ENCODE results near the gene AMPH. TPM values are rescaled to one million over a fixed set of nuclear protein-coding genes. Genes with fewer than 3 reads are reported as not detected.

AMPH gene
- total and polyA plus RNA-seq, 9 of the 15 experiments (the other 6 are each of a cell fraction or from before 2014, with no cell fraction given): 0.03 to 0.35 TPM; not detected in 7

DNA sequence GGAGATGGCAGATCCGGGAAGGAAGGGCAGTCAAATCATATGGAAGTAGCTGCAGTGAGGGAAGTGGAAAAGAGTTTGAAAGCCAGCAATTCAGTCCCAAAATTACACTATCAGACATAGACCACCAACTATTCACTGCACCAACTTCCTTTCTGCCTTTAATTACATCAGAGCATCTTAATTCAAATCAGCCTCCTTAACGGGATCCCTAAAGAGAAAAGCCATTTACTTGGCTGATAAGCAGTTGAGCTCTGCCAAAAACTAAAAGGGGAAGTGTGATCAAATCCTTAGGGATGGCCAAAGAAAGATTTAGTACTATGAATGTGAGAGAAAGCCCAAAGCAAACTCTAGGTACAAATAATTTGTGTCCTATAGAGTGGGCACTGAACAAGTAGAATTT is 110.4 kb downstream of the AMPH start:
- 4% methylated on average over 2 of the region's 2 CpGs for WGBS (ENCODE audit: insufficient coverage, low coverage, missing lambda C conversion rate)
- in situ Hi-C loops (cut with MboI): no loop called here

DNA sequence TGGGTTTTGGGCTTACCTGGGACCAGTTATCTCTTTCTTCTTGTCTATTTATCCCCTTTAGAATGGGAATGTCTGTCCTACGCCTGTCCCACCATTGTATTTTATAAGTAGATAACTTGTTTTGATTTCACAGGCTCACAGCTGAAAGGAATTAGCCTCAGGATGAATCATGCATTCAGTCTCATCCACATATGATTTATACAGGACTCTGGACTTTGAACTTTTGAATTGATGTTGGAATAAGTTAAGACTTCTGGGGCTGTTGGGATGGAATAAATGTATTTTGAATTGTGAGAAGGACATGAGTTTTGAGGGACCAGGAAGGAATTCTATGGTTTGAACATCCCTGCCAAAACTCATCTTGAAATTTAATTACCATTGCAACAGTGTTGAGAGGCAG is 112.6 kb downstream of the AMPH start:
- DNase-seq (ENCODE audit: extremely low read depth in 1 of 4, low spot score in 3 of 4) (no peak), ATAC-seq (no peak), FAIRE-seq (no peak)
- H3K36me3 ChIP-seq (ENCODE audit: control insufficient read depth, insufficient read depth, low read length): no peaks in the 10 kb centered on the region
- H2AFZ ChIP-seq (ENCODE audit: low read depth, low read length): no peak overlapping the region
- BruUV-seq (replicated peaks): no TSS peak
- H3K27me3 ChIP-seq (ENCODE audit: control insufficient read depth in 2 of 2, insufficient read depth in 2 of 2, low read length in 2 of 2): no peaks in the 10 kb centered on the region
- H4K20me1 ChIP-seq (replicated peaks; ENCODE audit: control insufficient read depth, insufficient read depth, low read length): no peaks in the 10 kb centered on the region
- no peak overlapping the region for H3K4me3 ChIP-seq
- H3K9me3 ChIP-seq (replicated peaks; ENCODE audit: control insufficient read depth, insufficient read depth, low read depth, low read length): no peaks in the 10 kb centered on the region
- H3K9ac ChIP-seq (ENCODE audit: insufficient read depth in 1 of 2, low read depth in 2 of 2, low read length in 2 of 2): no peak overlapping the region
- intact Hi-C loops (cut with micrococcal nuclease) (no loop called here), in situ Hi-C loops (cut with MboI) (no loop called here)
- no peaks in the 10 kb centered on the region for H3K9me1 ChIP-seq (ENCODE audit: control insufficient read depth, insufficient read depth, low read length)
- 0% methylated on average over 1 of the region's 1 CpG for WGBS (ENCODE audit: insufficient coverage, low coverage, missing lambda C conversion rate)
- CTCF ChIA-PET (ENCODE audit: low intra/inter-chr PET ratio): no interaction called here
- no peaks in the 10 kb centered on the region for H3K79me2 ChIP-seq (ENCODE audit: control insufficient read depth, insufficient read depth, low read length)
- H3K27ac ChIP-seq (ENCODE audit: extremely low read depth, low read depth, low read length): no peak overlapping the region
- H3K4me2 ChIP-seq (ENCODE audit: insufficient read depth, low read length): no peak overlapping the region
- POLR2A ChIA-PET: no interaction called here
- no peaks in the 10 kb centered on the region for H3K4me1 ChIP-seq (replicated peaks in 1 of 2; ENCODE audit: control insufficient read depth in 2 of 2, insufficient read depth in 2 of 2, low read length in 2 of 2)
- TF ChIP-seq RCOR1 (IDR thresholded peaks at IDR 0.05; ENCODE audit: borderline replicate concordance in 1 of 2, low read depth in 2 of 2, low read length in 2 of 2) (no peak), SREBF2 (CRISPR knock-in tag; IDR thresholded peaks at IDR 0.05) (no peak), PTBP1 (IDR thresholded peaks at IDR 0.05; ENCODE audit: low read depth, low read length) (no peak), ELF1 (tag; IDR thresholded peaks at IDR 0.05) (no peak), ZNF586 (CRISPR knock-in tag; conservative IDR thresholded peaks at IDR 0.05) (no peak), LEF1 (IDR thresholded peaks at IDR 0.05) (no peak)
- TF ChIP-seq, protein P1, sequence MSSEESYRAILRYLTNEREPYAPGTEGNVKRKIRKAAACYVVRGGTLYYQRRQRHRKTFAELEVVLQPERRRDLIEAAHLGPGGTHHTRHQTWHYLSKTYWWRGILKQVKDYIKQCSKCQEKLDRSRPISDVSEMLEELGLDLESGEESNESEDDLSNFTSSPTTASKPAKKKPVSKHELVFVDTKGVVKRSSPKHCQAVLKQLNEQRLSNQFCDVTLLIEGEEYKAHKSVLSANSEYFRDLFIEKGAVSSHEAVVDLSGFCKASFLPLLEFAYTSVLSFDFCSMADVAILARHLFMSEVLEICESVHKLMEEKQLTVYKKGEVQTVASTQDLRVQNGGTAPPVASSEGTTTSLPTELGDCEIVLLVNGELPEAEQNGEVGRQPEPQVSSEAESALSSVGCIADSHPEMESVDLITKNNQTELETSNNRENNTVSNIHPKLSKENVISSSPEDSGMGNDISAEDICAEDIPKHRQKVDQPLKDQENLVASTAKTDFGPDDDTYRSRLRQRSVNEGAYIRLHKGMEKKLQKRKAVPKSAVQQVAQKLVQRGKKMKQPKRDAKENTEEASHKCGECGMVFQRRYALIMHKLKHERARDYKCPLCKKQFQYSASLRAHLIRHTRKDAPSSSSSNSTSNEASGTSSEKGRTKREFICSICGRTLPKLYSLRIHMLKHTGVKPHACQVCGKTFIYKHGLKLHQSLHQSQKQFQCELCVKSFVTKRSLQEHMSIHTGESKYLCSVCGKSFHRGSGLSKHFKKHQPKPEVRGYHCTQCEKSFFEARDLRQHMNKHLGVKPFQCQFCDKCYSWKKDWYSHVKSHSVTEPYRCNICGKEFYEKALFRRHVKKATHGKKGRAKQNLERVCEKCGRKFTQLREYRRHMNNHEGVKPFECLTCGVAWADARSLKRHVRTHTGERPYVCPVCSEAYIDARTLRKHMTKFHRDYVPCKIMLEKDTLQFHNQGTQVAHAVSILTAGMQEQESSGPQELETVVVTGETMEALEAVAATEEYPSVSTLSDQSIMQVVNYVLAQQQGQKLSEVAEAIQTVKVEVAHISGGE (CRISPR knock-in tag; IDR thresholded peaks at IDR 0.05): no peak

More for the DNA sequence above, 110.4 kb downstream of the AMPH start:
- ATAC-seq (no peak), FAIRE-seq (no peak), DNase-seq (ENCODE audit: extremely low read depth in 1 of 4, low spot score in 3 of 4) (no peak)
- no peak overlapping the region for H3K4me2 ChIP-seq (ENCODE audit: insufficient read depth, low read length)
- no peak overlapping the region for H3K27ac ChIP-seq (ENCODE audit: extremely low read depth, low read depth, low read length)
- H3K36me3 ChIP-seq (ENCODE audit: control insufficient read depth, insufficient read depth, low read length): no peaks in the 10 kb centered on the region
- intact Hi-C loops (cut with micrococcal nuclease): no loop called here
- no peak for TF ChIP-seq ASH1L (IDR thresholded peaks at IDR 0.05; ENCODE audit: borderline replicate concordance, low read depth, partially characterized antibody)
- peak; percentile 33; the same call in 1 of the 2 replicates for TF ChIP-seq SPI1 (IDR thresholded peaks at IDR 0.05; ENCODE audit: borderline replicate concordance, low read depth, low read length)
- no peaks in the 10 kb centered on the region for H3K79me2 ChIP-seq (ENCODE audit: control insufficient read depth, insufficient read depth, low read length)
- no TSS peak for BruUV-seq (replicated peaks)
- no peaks in the 10 kb centered on the region for H3K4me1 ChIP-seq (replicated peaks in 1 of 2; ENCODE audit: control insufficient read depth in 2 of 2, insufficient read depth in 2 of 2, low read length in 2 of 2)
- CTCF ChIA-PET (ENCODE audit: low intra/inter-chr PET ratio): no interaction called here
- H3K4me3 ChIP-seq: no peak overlapping the region
- no peaks in the 10 kb centered on the region for H3K9me3 ChIP-seq (replicated peaks; ENCODE audit: control insufficient read depth, insufficient read depth, low read depth, low read length)
- no peak overlapping the region for H2AFZ ChIP-seq (ENCODE audit: low read depth, low read length)
- POLR2A ChIA-PET: no interaction called here
- no peaks in the 10 kb centered on the region for H4K20me1 ChIP-seq (replicated peaks; ENCODE audit: control insufficient read depth, insufficient read depth, low read length)
- no peaks in the 10 kb centered on the region for H3K9me1 ChIP-seq (ENCODE audit: control insufficient read depth, insufficient read depth, low read length)
- no peaks in the 10 kb centered on the region for H3K27me3 ChIP-seq (ENCODE audit: control insufficient read depth in 2 of 2, insufficient read depth in 2 of 2, low read length in 2 of 2)
- no peak overlapping the region for H3K9ac ChIP-seq (ENCODE audit: insufficient read depth in 1 of 2, low read depth in 2 of 2, low read length in 2 of 2)

All from K562 (cell line).